Tibial nerve (tissue), 3 donors: ENCODE measurements around the gene JKAMP.

Source experiments
- POLR2A ChIP-seq, 2 donors: fragments of 450-650 bp; IDR thresholded peaks; one replicate each; pipeline ENCODE4 v1.6.1; 2017; ENCODE audit warnings: antibody characterized with exemption in 2 of 2, mild to moderate bottlenecking in 2 of 2, moderate library complexity in 2 of 2
- TF ChIP-seq, protein P1 (sequence below), 5 experiments: fragments of 200-600 bp in 3 of 5; fragments of 450-650 bp in 2 of 5; sonication (generic) in 3 of 5; IDR thresholded peaks; one replicate each; pipeline ENCODE4 v1.5.1; 2016 to 2019; ENCODE audit warnings: antibody characterized with exemption in 5 of 5, mild to moderate bottlenecking in 3 of 5, moderate library complexity in 2 of 5

- TF ChIP-seq, protein P1, sequence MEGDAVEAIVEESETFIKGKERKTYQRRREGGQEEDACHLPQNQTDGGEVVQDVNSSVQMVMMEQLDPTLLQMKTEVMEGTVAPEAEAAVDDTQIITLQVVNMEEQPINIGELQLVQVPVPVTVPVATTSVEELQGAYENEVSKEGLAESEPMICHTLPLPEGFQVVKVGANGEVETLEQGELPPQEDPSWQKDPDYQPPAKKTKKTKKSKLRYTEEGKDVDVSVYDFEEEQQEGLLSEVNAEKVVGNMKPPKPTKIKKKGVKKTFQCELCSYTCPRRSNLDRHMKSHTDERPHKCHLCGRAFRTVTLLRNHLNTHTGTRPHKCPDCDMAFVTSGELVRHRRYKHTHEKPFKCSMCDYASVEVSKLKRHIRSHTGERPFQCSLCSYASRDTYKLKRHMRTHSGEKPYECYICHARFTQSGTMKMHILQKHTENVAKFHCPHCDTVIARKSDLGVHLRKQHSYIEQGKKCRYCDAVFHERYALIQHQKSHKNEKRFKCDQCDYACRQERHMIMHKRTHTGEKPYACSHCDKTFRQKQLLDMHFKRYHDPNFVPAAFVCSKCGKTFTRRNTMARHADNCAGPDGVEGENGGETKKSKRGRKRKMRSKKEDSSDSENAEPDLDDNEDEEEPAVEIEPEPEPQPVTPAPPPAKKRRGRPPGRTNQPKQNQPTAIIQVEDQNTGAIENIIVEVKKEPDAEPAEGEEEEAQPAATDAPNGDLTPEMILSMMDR (IDR thresholded peaks at IDR 0.05), result peak; percentile 42 to 83 (median 80)
- peak; percentile 56 to 86 for TF ChIP-seq POLR2A (IDR thresholded peaks at IDR 0.05)
These were observed at the start of gene JKAMP, which contains the start of gene L3HYPDH for GRCh38 chr14:59483819-59484638.
